Adrenal gland (tissue), 12 donors: ENCODE data around the gene LDB1. TPM values are rescaled to one million over a fixed set of nuclear protein-coding genes. Genes with fewer than 3 reads are reported as not detected.

ENCODE experiments used
- DNase-seq, 7 donors: peaks; one replicate each; pipeline ENCODE4 v3.0.0-alpha.2; 2019 to 2020
- H3K27ac ChIP-seq, 5 donors: fragments of 200-600 bp; sonication (generic) in 4 of 5; 1 replicate in 3 of 5; 2 replicates in 2 of 5; pipeline versions ENCODE4 v1.5.1 to v1.8.0; 2016 to 2020; ENCODE audit warnings: mild to moderate bottlenecking in 1 of 5
- H3K27me3 ChIP-seq: fragments of 200-600 bp; 2 replicates; pipeline ENCODE4 v1.8.0; 2021
- H3K36me3 ChIP-seq, 2 donors: fragments of 200-600 bp; replicated peaks in 1 of 2; 1 replicate in 1 of 2; 2 replicates in 1 of 2; pipeline versions ENCODE4 v1.5.1 to v1.8.0; 2018 to 2022
- H3K4me1 ChIP-seq, 2 donors: fragments of 200-600 bp; replicated peaks in 1 of 2; 1 replicate in 1 of 2; 2 replicates in 1 of 2; pipeline versions ENCODE4 v1.5.1 to v1.8.0; 2018 to 2021
- H3K4me3 ChIP-seq, 4 donors: fragments of 200-600 bp; sonication (generic) in 3 of 4; one replicate each; pipeline ENCODE4 v1.5.1; 2016 to 2018
- H3K9me3 ChIP-seq, 3 donors: fragments of 200-600 bp; sonication (generic) in 1 of 3; replicated peaks in 1 of 3; 1 replicate in 2 of 3; 2 replicates in 1 of 3; pipeline versions ENCODE4 v1.5.1 to v1.8.0; 2016 to 2021
- POLR2A ChIP-seq, 2 donors: fragments of 450-650 bp; IDR thresholded peaks; one replicate each; pipeline ENCODE4 v1.6.1; 2017; ENCODE audit warnings: antibody characterized with exemption in 2 of 2, mild to moderate bottlenecking in 2 of 2, moderate library complexity in 1 of 2
- WGBS, 4 donors: extraction: QIAGEN DNeasy Blood & Tissue Kit in 2 of 4; methylation state at CpG; one replicate each; pipeline versions ENCODE4 v1.1.5 to v1.1.7; 2013 to 2017; 5-methylcytosine and 5-hydroxymethylcytosine counted together
- intact Hi-C, 2 donors: fragments of 100-400 bp; cut with DNase I; formaldehyde crosslinking; loops; one replicate each; pipeline versions ENCODE4 v1.14.1 to v1.15.0; 2022 to 2023
- polyA plus RNA-seq, 3 donors: library from polyadenylated mRNA; stranded (reverse); fragments of 200-250 nt in 2 of 3; fragments of 350-450 nt in 1 of 3; fragmentation: Illumina TruSeq in 1 of 3; extraction: RNeasy Lipid Tissue Mini Kit (QIAGEN cat#74804) in 1 of 3; gene quantifications; one replicate each; pipeline ENCODE4 v1.2.3, GENCODE V29; 2013 to 2014
- total RNA-seq, 9 donors: library from RNA; depleted of rRNA in 4 of 9; stranded (reverse); fragments of >200 nt in 4 of 9; fragments of 120-200 nt in 1 of 9; fragmentation: NEBNext Ultra II Directional in 1 of 9; extraction: Animal tissue kit (Norgen Biotek cat#: 25700) in 1 of 9; gene quantifications; one replicate each; pipeline versions ENCODE4 v1.1.0 to v1.2.4, GENCODE V29; 2013 to 2023
- TF ChIP-seq, protein P1 (sequence below), 6 experiments: fragments of 450-650 bp in 4 of 6; fragments of 200-600 bp in 2 of 6; sonication (generic) in 1 of 6; IDR thresholded peaks; 1 replicate in 5 of 6; 2 replicates in 1 of 6; pipeline versions ENCODE4 v1.5.1 to v1.8.0; 2016 to 2021; ENCODE audit warnings: antibody characterized with exemption in 6 of 6, mild to moderate bottlenecking in 2 of 6, moderate library complexity in 1 of 6
- donor health status: healthy with polysubstance abuse.
- donor health status: Bipolar disorder and iron deficiency.
- donor health status: DM: yes; HTN: yes; CAD: no.
- donor health status: DM: no; HTN: no; CAD: no.
- donor health status: DM: no; HTN: no; CAD: no.
- donor health status: DM: yes; HTN: yes; CAD: no.

Gene LDB1
- total and polyA plus RNA-seq, 12 donors = 24.1 to 76.9 (median 47.8) TPM

DNA sequence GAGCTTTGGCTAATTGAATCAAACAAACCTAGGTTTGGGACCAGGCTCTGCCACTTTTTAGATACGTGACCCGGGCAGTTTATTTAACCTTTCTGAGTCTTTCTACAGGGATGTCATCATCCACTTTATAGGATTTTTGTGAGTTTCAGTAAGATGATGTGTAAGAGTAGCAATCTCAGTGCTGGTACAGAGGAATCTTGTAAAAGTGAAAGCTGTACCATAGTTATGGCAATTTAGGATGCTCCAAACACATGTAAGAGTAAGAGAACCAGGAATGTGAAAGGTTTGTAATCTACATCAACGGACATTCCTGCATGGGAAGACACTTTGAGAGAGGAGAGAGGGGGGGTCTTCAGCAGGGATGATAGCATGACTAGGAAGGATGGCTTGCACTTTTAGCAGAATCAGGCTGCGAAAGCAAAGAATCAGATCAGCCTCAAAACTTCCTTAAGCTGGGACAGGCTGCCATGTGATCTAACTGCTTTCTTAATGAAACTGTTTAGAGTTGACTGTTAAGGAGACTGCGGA, 33.0 kb upstream of the LDB1 start:
- peak overlapping the region in 2 of 5 donors; percentile 94 to 95 for H3K27ac ChIP-seq
- H3K36me3 ChIP-seq = peaks cover 0 to 40% of the 10 kb centered on the region in 2 donors
- intact Hi-C loops = no loop called here

DNA sequence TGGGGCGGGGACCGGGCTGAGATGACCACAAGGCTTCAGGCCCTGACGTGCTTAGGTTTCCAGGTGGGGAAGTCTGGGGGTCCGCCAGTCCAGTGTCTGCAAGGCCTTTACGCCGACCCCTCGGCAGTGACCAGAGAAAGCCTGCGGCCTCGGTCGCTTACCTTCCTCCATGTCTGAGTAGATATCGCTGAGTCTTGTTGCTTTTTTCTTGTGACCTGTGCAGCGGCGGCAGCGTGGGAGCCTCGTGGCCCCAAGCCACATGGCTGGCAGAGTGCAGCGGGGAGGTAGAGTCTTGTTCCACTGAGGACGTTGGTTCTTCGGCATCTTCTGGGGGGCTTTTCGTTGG, 32.4 kb upstream of the LDB1 start:
- no peaks in the 10 kb centered on the region for H3K9me3 ChIP-seq
- H3K4me1 ChIP-seq = peaks cover 8 to 16% of the 10 kb centered on the region in 2 donors
- H3K27me3 ChIP-seq = no peaks in the 10 kb centered on the region
- intact Hi-C loops = no loop called here
- 0% methylated on average over 16 to 19 of the region's 19 CpGs for WGBS, 4 donors
- H3K4me3 ChIP-seq = peak overlapping the region; percentile 5 to 72 (median 67)
- H3K27ac ChIP-seq = peak overlapping the region; percentile 51 to 95 (median 77)
- DNase-seq = peak in 1 of 7 donors; percentile 47
- H3K36me3 ChIP-seq = peaks cover 0 to 39% of the 10 kb centered on the region in 2 donors
- TF ChIP-seq, protein P1, sequence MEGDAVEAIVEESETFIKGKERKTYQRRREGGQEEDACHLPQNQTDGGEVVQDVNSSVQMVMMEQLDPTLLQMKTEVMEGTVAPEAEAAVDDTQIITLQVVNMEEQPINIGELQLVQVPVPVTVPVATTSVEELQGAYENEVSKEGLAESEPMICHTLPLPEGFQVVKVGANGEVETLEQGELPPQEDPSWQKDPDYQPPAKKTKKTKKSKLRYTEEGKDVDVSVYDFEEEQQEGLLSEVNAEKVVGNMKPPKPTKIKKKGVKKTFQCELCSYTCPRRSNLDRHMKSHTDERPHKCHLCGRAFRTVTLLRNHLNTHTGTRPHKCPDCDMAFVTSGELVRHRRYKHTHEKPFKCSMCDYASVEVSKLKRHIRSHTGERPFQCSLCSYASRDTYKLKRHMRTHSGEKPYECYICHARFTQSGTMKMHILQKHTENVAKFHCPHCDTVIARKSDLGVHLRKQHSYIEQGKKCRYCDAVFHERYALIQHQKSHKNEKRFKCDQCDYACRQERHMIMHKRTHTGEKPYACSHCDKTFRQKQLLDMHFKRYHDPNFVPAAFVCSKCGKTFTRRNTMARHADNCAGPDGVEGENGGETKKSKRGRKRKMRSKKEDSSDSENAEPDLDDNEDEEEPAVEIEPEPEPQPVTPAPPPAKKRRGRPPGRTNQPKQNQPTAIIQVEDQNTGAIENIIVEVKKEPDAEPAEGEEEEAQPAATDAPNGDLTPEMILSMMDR (IDR thresholded peaks at IDR 0.05) = no peak
- TF ChIP-seq POLR2A (IDR thresholded peaks at IDR 0.05) = no peak

More for the DNA sequence above, 33.0 kb upstream of the LDB1 start:
- WGBS, 4 donors = 27 to 34% (median 32%) methylated on average over 5 of the region's 5 CpGs
- DNase-seq = no peak
- Histone ChIP-seq H3K27me3 (no peaks in the 10 kb centered on the region), H3K9me3 (no peaks in the 10 kb centered on the region), H3K4me3 (peak overlapping the region in 1 of 4 donors; percentile 72), H3K4me1 (peaks cover 8 to 16% of the 10 kb centered on the region in 2 donors)
- TF ChIP-seq, protein P1 (IDR thresholded peaks at IDR 0.05) = no peak
- TF ChIP-seq POLR2A (IDR thresholded peaks at IDR 0.05) = no peak

DNA sequence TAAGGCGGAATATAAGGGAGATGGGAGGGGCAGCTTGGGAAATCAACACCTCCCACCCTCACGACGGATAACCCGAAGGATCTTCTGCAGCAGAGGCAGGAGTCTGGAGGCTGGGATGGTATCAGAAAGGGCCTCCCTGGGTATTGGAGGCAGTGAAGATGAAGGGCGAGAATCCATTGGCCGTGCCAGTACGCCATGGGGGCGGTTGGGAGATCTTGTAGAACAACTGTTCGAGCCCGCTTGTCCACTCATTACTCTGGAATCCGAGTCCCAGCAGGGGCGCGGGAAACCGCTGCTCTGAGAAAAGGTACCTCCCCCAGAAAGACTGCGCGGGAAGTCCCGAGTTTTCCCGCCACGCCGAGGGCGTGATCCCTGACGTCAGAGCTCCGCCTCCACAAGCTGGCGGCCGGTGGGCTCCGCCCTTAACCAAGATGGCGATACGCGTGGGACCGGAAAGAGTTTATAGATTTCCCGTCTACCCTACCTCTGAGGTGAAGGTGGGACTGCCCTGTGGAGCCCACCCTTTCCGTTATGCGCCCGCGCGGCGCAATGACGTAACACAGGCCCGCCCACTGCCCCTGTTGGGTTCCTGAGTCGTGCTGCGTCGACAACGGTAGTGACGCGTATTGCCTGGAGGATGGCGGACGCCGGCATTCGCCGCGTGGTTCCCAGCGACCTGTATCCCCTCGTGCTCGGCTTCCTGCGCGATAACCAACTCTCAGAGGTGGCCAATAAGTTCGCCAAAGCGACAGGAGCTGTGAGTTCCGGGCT, 31.8 kb upstream of the LDB1 start, which contains the start of gene NOLC1:
NOLC1 (plus strand) TSS at position 616 of the 771 bp plus-strand sequence; CDS start at position 638, 22 bp downstream.
- peak within 1 kb of the TSS; percentile 51 to 95 (median 77) for H3K27ac ChIP-seq
- H3K9me3 ChIP-seq = no peaks in the 10 kb centered on the region
- 5 to 10% (median 7%) methylated on average over 14 to 59 of the region's 59 CpGs for WGBS, 4 donors
- intact Hi-C loops = no loop called here
- H3K36me3 ChIP-seq = peaks cover 0 to 39% of the 10 kb centered on the region in 2 donors
- H3K4me3 ChIP-seq = peak within 1 kb of the TSS; percentile 5 to 72 (median 67)
- peaks cover 8 to 16% of the 10 kb centered on the region in 2 donors for H3K4me1 ChIP-seq
- peak; percentile 98 to 100 (median 99) for DNase-seq
- H3K27me3 ChIP-seq = no peaks in the 10 kb centered on the region
- TF ChIP-seq POLR2A (IDR thresholded peaks at IDR 0.05) = peak; percentile 70 to 79
- TF ChIP-seq, protein P1 (IDR thresholded peaks at IDR 0.05) = no peak

DNA sequence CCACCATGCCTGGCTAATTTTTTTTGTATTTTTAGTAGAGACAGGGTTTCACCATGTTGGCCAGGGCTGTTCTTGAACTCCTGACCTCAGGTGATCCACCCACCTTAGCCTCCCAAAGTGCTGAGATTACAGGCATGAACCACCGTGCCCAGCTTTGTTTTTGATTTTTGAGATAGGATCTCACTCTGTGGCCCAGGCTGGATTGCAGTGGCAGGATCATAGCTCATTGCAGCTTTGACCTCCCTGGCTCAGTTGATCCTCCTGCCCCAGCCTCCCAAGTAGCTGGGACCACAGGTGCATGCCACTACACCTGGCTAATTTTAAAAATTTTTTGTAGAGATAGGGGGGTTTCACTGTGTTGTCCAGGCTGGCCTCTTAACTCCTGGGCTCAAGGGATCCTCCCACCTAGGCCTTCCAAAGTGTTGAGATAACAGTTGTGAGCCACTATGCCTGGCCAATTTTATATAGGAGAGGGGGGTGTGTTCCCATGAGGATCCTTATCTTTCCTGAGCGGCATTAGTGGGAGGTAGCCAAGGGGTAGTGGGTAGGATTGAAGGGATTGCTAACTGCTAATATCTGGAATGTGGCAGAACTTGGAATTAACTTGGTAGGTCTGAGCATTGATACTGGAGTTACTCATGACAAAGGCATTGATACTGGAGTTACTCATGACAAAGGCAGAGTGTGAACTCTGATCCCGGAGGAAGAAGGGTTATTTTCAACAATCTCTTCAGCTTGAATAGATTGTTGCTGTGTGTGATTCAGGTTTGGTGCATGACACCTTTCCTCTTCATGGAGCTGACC, 31.0 kb upstream of the LDB1 start:
- intact Hi-C loops = no loop called here
- WGBS, 4 donors = 60 to 74% (median 63%) methylated on average over 3 of the region's 3 CpGs
- TF ChIP-seq POLR2A (IDR thresholded peaks at IDR 0.05) = no peak
- TF ChIP-seq, protein P1 (IDR thresholded peaks at IDR 0.05) = no peak

More for the DNA sequence above, 31.0 kb upstream of the LDB1 start:
- peaks cover 0 to 41% of the 10 kb centered on the region in 2 donors for H3K36me3 ChIP-seq
- H3K27me3 ChIP-seq = no peaks in the 10 kb centered on the region
- H3K4me1 ChIP-seq = peaks cover 8 to 16% of the 10 kb centered on the region in 2 donors
- no peaks in the 10 kb centered on the region for H3K9me3 ChIP-seq
- no peak for DNase-seq
- peak overlapping the region; percentile 51 to 95 (median 77) for H3K27ac ChIP-seq
- H3K4me3 ChIP-seq = peak overlapping the region in 1 of 4 donors; percentile 72
